GM12801 (cell line): ENCODE measurements around the gene FCSK.

Source experiments
- CTCF ChIP-seq: IDR thresholded peaks from one replicate; pipeline ENCODE4 v1.5.1; 2011; ENCODE audit warnings: control low read depth; ENCODE audit not compliant: insufficient read length; ENCODE audit errors: extremely low read depth

Gene FCSK

GRCh38 chr16:70442344-70442743 lies 12.1 kb upstream of the FCSK start:
- TF ChIP-seq CTCF: no peak

- no peak for TF ChIP-seq CTCF
Measured at GRCh38 chr16:70444249-70445063, 9.9 kb upstream of the FCSK start.

- TF ChIP-seq CTCF: no peak
Measured at GRCh38 chr16:70448075-70448474, 6.3 kb upstream of the FCSK start.

- no peak for TF ChIP-seq CTCF
Measured at GRCh38 chr16:70453117-70453891, 1.1 kb upstream of the FCSK start.

- TF ChIP-seq CTCF: no peak
Measured at GRCh38 chr16:70453892-70454221, 538 bp upstream of the FCSK start.

GRCh38 chr16:70455910-70456309 lies 1.5 kb downstream of the FCSK start:
- TF ChIP-seq CTCF: no peak

- no peak for TF ChIP-seq CTCF
Measured at GRCh38 chr16:70457446-70458166, 3.2 kb downstream of the FCSK start.
